ENCODE measurements around the gene LGALS16.

The LGALS16 gene

DNA sequence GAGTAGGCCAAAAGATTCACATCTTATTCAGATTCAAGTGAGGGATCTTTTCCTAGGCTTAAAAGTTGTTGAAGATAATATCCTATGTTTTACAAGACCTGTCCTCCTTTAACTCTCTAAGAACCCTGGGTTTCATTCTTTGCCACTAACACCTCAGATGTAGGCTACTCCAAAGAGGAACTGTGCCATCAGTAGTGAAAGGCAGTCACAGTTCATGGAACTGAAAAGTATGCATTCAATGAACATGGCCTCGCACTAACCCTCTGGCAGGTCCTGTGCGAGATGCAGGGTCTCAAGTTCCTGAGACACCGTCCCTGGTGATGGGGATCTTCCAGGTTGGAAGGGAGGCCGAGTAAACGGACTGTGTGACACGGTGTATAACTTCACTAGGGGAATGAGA lies 52.9 kb downstream of the LGALS16 start:
- Histone ChIP-seq H3K4me3 (replicated peaks; ENCODE audit: insufficient read depth, low read length) (no peak overlapping the region), H3K27me3 (ENCODE audit: insufficient read depth, poor library complexity, severe bottlenecking) (no peaks in the 10 kb centered on the region), H3K27ac (replicated peaks) (no peak overlapping the region)
- no peak for DNase-seq (ENCODE audit: low read depth in 1 of 2, low spot score in 1 of 2)
- TF ChIP-seq, protein P1, sequence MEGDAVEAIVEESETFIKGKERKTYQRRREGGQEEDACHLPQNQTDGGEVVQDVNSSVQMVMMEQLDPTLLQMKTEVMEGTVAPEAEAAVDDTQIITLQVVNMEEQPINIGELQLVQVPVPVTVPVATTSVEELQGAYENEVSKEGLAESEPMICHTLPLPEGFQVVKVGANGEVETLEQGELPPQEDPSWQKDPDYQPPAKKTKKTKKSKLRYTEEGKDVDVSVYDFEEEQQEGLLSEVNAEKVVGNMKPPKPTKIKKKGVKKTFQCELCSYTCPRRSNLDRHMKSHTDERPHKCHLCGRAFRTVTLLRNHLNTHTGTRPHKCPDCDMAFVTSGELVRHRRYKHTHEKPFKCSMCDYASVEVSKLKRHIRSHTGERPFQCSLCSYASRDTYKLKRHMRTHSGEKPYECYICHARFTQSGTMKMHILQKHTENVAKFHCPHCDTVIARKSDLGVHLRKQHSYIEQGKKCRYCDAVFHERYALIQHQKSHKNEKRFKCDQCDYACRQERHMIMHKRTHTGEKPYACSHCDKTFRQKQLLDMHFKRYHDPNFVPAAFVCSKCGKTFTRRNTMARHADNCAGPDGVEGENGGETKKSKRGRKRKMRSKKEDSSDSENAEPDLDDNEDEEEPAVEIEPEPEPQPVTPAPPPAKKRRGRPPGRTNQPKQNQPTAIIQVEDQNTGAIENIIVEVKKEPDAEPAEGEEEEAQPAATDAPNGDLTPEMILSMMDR (IDR thresholded peaks at IDR 0.05; ENCODE audit: insufficient read depth, low read length) = no peak
- no peak for TF ChIP-seq GABPA (IDR thresholded peaks at IDR 0.05; ENCODE audit: low read depth)
- TF ChIP-seq SPI1 (IDR thresholded peaks at IDR 0.05; ENCODE audit: borderline replicate concordance, low read depth) = no peak
- TF ChIP-seq REST (IDR thresholded peaks at IDR 0.05; ENCODE audit: insufficient replicate concordance, low read depth) = no peak
- no peak for TF ChIP-seq POLR2AphosphoS5 (IDR thresholded peaks at IDR 0.05; ENCODE audit: low read depth)

DNA sequence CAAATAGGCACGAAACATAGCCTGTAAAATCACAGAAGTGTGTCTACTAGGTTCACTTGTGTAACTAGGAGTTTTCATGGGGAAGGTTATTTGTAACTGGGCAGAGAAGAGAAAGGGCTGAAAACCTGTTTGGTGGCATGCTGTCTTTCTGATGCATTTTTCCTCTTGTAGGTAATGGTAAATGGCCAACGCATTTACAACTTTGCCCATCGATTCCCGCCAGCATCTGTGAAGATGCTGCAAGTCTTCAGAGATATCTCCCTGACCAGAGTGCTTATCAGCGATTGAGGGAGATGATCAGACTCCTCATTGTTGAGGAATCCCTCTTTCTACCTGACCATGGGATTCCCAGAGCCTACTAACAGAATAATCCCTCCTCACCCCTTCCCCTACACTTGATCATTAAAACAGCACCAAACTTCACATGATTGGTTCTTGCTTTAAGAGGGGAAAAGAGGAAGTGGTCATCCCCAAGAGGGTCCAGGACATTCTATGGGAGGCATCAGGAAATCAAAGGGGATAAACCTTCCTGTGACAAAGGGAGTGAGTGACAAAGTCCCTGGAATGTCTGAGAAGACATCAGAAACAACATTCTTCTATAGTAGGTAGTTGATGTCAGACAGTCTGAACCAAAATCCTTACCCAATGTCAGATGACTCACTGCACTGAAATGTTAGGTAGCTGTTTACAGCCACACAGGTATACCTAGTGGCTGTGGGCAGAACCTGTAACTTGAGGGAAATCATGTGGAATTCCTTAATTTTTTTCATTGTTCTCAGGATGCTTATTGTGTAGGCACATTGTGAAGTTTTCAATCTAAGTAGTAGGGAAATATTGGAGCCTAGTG lies 53.5 kb downstream of the LGALS16 start:
- no peaks in the 10 kb centered on the region for H3K27me3 ChIP-seq (ENCODE audit: insufficient read depth, poor library complexity, severe bottlenecking)

More for the DNA sequence above, 53.5 kb downstream of the LGALS16 start:
- TF ChIP-seq SPI1 (IDR thresholded peaks at IDR 0.05; ENCODE audit: borderline replicate concordance, low read depth) = 0 out of 2 replicates have a peak, but pooled peaks have one; percentile 10
- no peak for TF ChIP-seq GABPA (IDR thresholded peaks at IDR 0.05; ENCODE audit: low read depth)
- TF ChIP-seq REST (IDR thresholded peaks at IDR 0.05; ENCODE audit: insufficient replicate concordance, low read depth) = no peak
- TF ChIP-seq, protein P1 (IDR thresholded peaks at IDR 0.05; ENCODE audit: insufficient read depth, low read length) = no peak
- TF ChIP-seq POLR2AphosphoS5 (IDR thresholded peaks at IDR 0.05; ENCODE audit: low read depth) = no peak
- H3K4me3 ChIP-seq (replicated peaks; ENCODE audit: insufficient read depth, low read length) = no peak overlapping the region
- DNase-seq (ENCODE audit: low read depth in 1 of 2, low spot score in 1 of 2) = no peak
- no peak overlapping the region for H3K27ac ChIP-seq (replicated peaks)

Data from HL-60 (cell line).